SK-N-SH (cell line): ENCODE measurements around the gene OR9A4. TPM values are rescaled to one million over a fixed set of nuclear protein-coding genes. Genes with fewer than 3 reads are reported as not detected.

Experiments used
- CTCF ChIA-PET: fragments of 300-600, 350-600 bp; formaldehyde crosslinking; extraction: SDS; loops from one replicate; lab custom pipeline; 2021; lab: Yijun Ruan, JAX
- POLR2A ChIA-PET: fragments of 350-600 bp; sonication (Branson Sonifier 250); formaldehyde crosslinking; extraction: SDS; loops from one replicate; lab custom pipeline; 2020; ENCODE audit warnings: antibody characterized with exemption, inconsistent platforms; lab: Yijun Ruan, JAX
- DNase-seq: peaks from one replicate; pipeline ENCODE4 v3.0.0; 2012
- H2AFZ ChIP-seq: fragments of 200-600 bp; sonication (generic); 2 replicates; pipeline ENCODE4 v1.8.1; 2016; ENCODE audit warnings: antibody characterized with exemption, mild to moderate bottlenecking, low read depth
- H3F3A ChIP-seq: fragments of 200-600 bp; sonication (generic); replicated peaks from 2 replicates; pipeline ENCODE3; 2016; ENCODE audit warnings: antibody characterized with exemption, mild to moderate bottlenecking; ENCODE audit not compliant: insufficient read depth
- H3K27ac ChIP-seq, 2 experiments: fragments of 200-500 bp in 1 of 2; fragments of 200-600 bp in 1 of 2; sonication (Bioruptor generic) in 1 of 2; sonication (generic), shearing (Covaris generic) in 1 of 2; 2 replicates each; pipeline versions ENCODE4 v1.5.1 to v1.6.1; 2014 to 2016; ENCODE audit warnings: low read depth in 2 of 2, inconsistent platforms in 1 of 2, low read length in 1 of 2, mild to moderate bottlenecking in 1 of 2, mixed read lengths in 1 of 2
- H3K27me3 ChIP-seq: fragments of 200-600 bp; sonication (generic), shearing (Covaris generic); 2 replicates; pipeline ENCODE4 v1.6.1; 2016; ENCODE audit warnings: mixed run types; ENCODE audit not compliant: insufficient read depth
- H3K36me3 ChIP-seq, 2 experiments: fragments of 200-500 bp in 1 of 2; fragments of 200-600 bp in 1 of 2; sonication (Bioruptor generic) in 1 of 2; sonication (generic) in 1 of 2; replicated peaks in 1 of 2; 2 replicates each; pipeline versions ENCODE3 to v1.5.1; 2014 to 2016; ENCODE audit warnings: low read length in 1 of 2, mild to moderate bottlenecking in 1 of 2; ENCODE audit not compliant: insufficient read depth in 2 of 2, control insufficient read depth in 1 of 2
- H3K4me1 ChIP-seq, 2 experiments: fragments of 200-500 bp in 1 of 2; fragments of 200-600 bp in 1 of 2; sonication (Bioruptor generic) in 1 of 2; sonication (generic), shearing (Covaris generic) in 1 of 2; 2 replicates each; pipeline versions ENCODE4 v1.5.1 to v1.6.1; 2014 to 2016; ENCODE audit warnings: low read depth in 1 of 2, low read length in 1 of 2, mixed run types in 1 of 2; ENCODE audit not compliant: insufficient read depth in 2 of 2, control insufficient read depth in 1 of 2
- H3K4me2 ChIP-seq: fragments of 200-600 bp; sonication (generic), shearing (Covaris generic); 2 replicates; pipeline ENCODE4 v1.6.1; 2017; ENCODE audit warnings: mixed run types
- H3K4me3 ChIP-seq, 2 experiments: fragments of 200-500 bp in 1 of 2; fragments of 200-600 bp in 1 of 2; sonication (Bioruptor generic) in 1 of 2; sonication (generic), shearing (Covaris generic) in 1 of 2; 2 replicates each; pipeline versions ENCODE4 v1.5.1 to v1.8.1; 2014 to 2016; ENCODE audit warnings: low read depth in 2 of 2, inconsistent platforms in 1 of 2, low read length in 1 of 2, mild to moderate bottlenecking in 1 of 2, mixed read lengths in 1 of 2, moderate library complexity in 1 of 2
- H3K79me2 ChIP-seq: fragments of 200-600 bp; sonication (generic); 2 replicates; pipeline ENCODE4 v1.8.1; 2017; ENCODE audit warnings: mild to moderate bottlenecking; ENCODE audit not compliant: insufficient read depth
- H3K9ac ChIP-seq: fragments of 200-600 bp; sonication (generic); 2 replicates; pipeline ENCODE4 v1.6.1; 2017; ENCODE audit warnings: mixed run types
- H3K9me2 ChIP-seq: fragments of 200-600 bp; sonication (generic); 2 replicates; pipeline ENCODE4 v1.6.1; 2017; ENCODE audit warnings: mixed run types
- H3K9me3 ChIP-seq: fragments of 200-600 bp; sonication (generic); 2 replicates; pipeline ENCODE4 v1.6.1; 2017; ENCODE audit warnings: mixed run types, mild to moderate bottlenecking, moderate library complexity
- H4K20me1 ChIP-seq: fragments of 200-600 bp; sonication (generic); 2 replicates; pipeline ENCODE4 v1.6.1; 2017; ENCODE audit warnings: mild to moderate bottlenecking, mixed run types; ENCODE audit not compliant: insufficient read depth
- CHD2 ChIP-seq: fragments of 150-350 bp; IDR thresholded peaks from 2 replicates; pipeline ENCODE4 v1.6.1; 2018; ENCODE audit warnings: low read length; ENCODE audit not compliant: partially characterized antibody
- EP300 ChIP-seq, 2 experiments: IDR thresholded peaks; 2 replicates each; pipeline versions ENCODE4 v1.4.0 to v1.6.1; 2012; ENCODE audit warnings: borderline replicate concordance in 1 of 2, low read depth in 1 of 2, low read length in 1 of 2
- GABPA ChIP-seq: IDR thresholded peaks from 2 replicates; pipeline ENCODE4 v1.4.0; 2012; ENCODE audit warnings: low read depth, mild to moderate bottlenecking
- GATA2 ChIP-seq: sonication (generic); formaldehyde crosslinking; IDR thresholded peaks from 2 replicates; pipeline ENCODE4 v1.5.0; 2020; ENCODE audit warnings: mild to moderate bottlenecking, missing genetic modification reagents
- JUND ChIP-seq: IDR thresholded peaks from 2 replicates; pipeline ENCODE4 v1.4.0; 2012
- NRF1 ChIP-seq: IDR thresholded peaks from 2 replicates; pipeline ENCODE4 v1.6.1; 2012; ENCODE audit warnings: low read depth, mild to moderate bottlenecking, low read length
- PBX3 ChIP-seq: IDR thresholded peaks from 2 replicates; pipeline ENCODE4; 2012
- RAD21 ChIP-seq: IDR thresholded peaks from 2 replicates; pipeline ENCODE4 v1.6.1; 2012; ENCODE audit warnings: mild to moderate bottlenecking, low read length
- RFX5 ChIP-seq: IDR thresholded peaks from 2 replicates; pipeline ENCODE4 v1.6.1; 2012; ENCODE audit warnings: mild to moderate bottlenecking, improper control_type of control experiment, low read length
- SIN3A ChIP-seq: IDR thresholded peaks from 2 replicates; pipeline ENCODE4 v1.6.1; 2012; ENCODE audit warnings: low read depth, mild to moderate bottlenecking, low read length, moderate library complexity, borderline replicate concordance
- TAF1 ChIP-seq: IDR thresholded peaks from 2 replicates; pipeline ENCODE4 v1.6.1; 2012; ENCODE audit warnings: low read depth, mild to moderate bottlenecking, low read length, moderate library complexity, borderline replicate concordance
- TCF12 ChIP-seq: IDR thresholded peaks from 2 replicates; pipeline ENCODE4 v1.4.0; 2012
- TEAD4 ChIP-seq: IDR thresholded peaks from 2 replicates; pipeline ENCODE4 v1.4.0; 2012; ENCODE audit warnings: mild to moderate bottlenecking, borderline replicate concordance; ENCODE audit not compliant: insufficient read depth
- WGBS: methylation state at CpG from one replicate; pipeline ENCODE4 v1.1.6; 2017; ENCODE audit warnings: low lambda C conversion rate; 5-methylcytosine and 5-hydroxymethylcytosine counted together
- polyA plus RNA-seq, 3 experiments: library from polyadenylated mRNA; depleted of rRNA; stranded (reverse); fragments of >200 nt; gene quantifications; 2 replicates each; pipeline ENCODE4 v1.2.3, GENCODE V29; 2012
- TF ChIP-seq, protein P1 (sequence below): fragments of 150-350 bp; IDR thresholded peaks from 2 replicates; pipeline ENCODE4 v1.6.1; 2016; ENCODE audit warnings: mild to moderate bottlenecking, low read depth, low read length
- TF ChIP-seq, protein P2 (sequence below): IDR thresholded peaks from 2 replicates; pipeline ENCODE4 v1.6.1; 2012; ENCODE audit warnings: mild to moderate bottlenecking, low read depth, low read length, moderate library complexity
- TF ChIP-seq, protein P3 (sequence below): fragments of 150-350 bp; IDR thresholded peaks from 2 replicates; pipeline ENCODE4 v1.6.1; 2017; ENCODE audit warnings: antibody characterized with exemption, low read length, low read depth, borderline replicate concordance
- TF ChIP-seq, protein P4 (sequence below): IDR thresholded peaks from 2 replicates; pipeline ENCODE4 v1.4.0; 2012; ENCODE audit warnings: low read depth, borderline replicate concordance
- TF ChIP-seq, protein P5 (sequence below): IDR thresholded peaks from 2 replicates; pipeline ENCODE4 v1.4.0; 2012; ENCODE audit warnings: low read depth

The OR9A4 gene
- polyA plus RNA-seq, 1 of the 3 experiments (the other 2 are of a cell fraction), result not detected

DNA sequence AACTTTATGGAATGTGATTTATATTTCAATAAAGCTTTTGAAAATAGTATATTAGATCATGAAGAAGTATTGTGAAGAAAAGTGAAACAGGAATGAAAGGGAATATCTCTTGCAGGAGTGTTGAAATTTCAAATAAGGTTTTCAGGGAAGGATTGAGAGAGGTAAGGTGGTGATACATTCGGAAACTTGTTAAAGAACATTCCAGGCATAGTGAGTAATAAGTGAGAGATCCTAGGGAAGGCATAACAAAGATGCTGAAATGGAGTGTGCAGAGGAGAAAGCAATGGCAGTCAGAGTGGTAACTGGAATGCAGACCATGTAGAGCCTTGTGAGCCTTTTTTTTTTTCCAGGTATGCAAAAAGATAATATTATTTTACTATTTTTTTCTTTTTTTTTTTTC, 4.1 kb downstream of the OR9A4 start:
- Histone ChIP-seq H2AFZ (no peak overlapping the region), H3K27me3 (peaks cover 6% of the 10 kb centered on the region; the same call in 1 of the 2 replicates), H3K27ac (no peak overlapping the region), H4K20me1 (no peaks in the 10 kb centered on the region), H3K4me1 (no peaks in the 10 kb centered on the region), H3K9ac (no peak overlapping the region), H3F3A (no peaks in the 10 kb centered on the region), H3K9me3 (no peaks in the 10 kb centered on the region), H3K4me3 (no peak overlapping the region), H3K36me3 (no peaks in the 10 kb centered on the region), H3K4me2 (no peak overlapping the region), H3K79me2 (no peaks in the 10 kb centered on the region), H3K9me2 (no peaks in the 10 kb centered on the region)
- WGBS, result 0% methylated on average over 1 of the region's 1 CpG
- TF ChIP-seq RAD21 (no peak), SIN3A (no peak), TCF12 (no peak), GABPA (no peak), NRF1 (no peak), TAF1 (no peak), JUND (no peak), CHD2 (no peak), RFX5 (no peak), TEAD4 (no peak), EP300 (IDR thresholded peaks at IDR 0.05; ENCODE audit: borderline replicate concordance in 1 of 2, low read depth in 1 of 2, low read length in 1 of 2) (no peak), PBX3 (no peak), GATA2 (no peak)
- TF ChIP-seq, protein P1, sequence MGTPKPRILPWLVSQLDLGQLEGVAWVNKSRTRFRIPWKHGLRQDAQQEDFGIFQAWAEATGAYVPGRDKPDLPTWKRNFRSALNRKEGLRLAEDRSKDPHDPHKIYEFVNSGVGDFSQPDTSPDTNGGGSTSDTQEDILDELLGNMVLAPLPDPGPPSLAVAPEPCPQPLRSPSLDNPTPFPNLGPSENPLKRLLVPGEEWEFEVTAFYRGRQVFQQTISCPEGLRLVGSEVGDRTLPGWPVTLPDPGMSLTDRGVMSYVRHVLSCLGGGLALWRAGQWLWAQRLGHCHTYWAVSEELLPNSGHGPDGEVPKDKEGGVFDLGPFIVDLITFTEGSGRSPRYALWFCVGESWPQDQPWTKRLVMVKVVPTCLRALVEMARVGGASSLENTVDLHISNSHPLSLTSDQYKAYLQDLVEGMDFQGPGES, result no peak
- TF ChIP-seq, protein P2, sequence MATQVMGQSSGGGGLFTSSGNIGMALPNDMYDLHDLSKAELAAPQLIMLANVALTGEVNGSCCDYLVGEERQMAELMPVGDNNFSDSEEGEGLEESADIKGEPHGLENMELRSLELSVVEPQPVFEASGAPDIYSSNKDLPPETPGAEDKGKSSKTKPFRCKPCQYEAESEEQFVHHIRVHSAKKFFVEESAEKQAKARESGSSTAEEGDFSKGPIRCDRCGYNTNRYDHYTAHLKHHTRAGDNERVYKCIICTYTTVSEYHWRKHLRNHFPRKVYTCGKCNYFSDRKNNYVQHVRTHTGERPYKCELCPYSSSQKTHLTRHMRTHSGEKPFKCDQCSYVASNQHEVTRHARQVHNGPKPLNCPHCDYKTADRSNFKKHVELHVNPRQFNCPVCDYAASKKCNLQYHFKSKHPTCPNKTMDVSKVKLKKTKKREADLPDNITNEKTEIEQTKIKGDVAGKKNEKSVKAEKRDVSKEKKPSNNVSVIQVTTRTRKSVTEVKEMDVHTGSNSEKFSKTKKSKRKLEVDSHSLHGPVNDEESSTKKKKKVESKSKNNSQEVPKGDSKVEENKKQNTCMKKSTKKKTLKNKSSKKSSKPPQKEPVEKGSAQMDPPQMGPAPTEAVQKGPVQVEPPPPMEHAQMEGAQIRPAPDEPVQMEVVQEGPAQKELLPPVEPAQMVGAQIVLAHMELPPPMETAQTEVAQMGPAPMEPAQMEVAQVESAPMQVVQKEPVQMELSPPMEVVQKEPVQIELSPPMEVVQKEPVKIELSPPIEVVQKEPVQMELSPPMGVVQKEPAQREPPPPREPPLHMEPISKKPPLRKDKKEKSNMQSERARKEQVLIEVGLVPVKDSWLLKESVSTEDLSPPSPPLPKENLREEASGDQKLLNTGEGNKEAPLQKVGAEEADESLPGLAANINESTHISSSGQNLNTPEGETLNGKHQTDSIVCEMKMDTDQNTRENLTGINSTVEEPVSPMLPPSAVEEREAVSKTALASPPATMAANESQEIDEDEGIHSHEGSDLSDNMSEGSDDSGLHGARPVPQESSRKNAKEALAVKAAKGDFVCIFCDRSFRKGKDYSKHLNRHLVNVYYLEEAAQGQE, result no peak
- TF ChIP-seq, protein P3, sequence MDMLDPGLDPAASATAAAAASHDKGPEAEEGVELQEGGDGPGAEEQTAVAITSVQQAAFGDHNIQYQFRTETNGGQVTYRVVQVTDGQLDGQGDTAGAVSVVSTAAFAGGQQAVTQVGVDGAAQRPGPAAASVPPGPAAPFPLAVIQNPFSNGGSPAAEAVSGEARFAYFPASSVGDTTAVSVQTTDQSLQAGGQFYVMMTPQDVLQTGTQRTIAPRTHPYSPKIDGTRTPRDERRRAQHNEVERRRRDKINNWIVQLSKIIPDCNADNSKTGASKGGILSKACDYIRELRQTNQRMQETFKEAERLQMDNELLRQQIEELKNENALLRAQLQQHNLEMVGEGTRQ, result no peak
- TF ChIP-seq, protein P4, sequence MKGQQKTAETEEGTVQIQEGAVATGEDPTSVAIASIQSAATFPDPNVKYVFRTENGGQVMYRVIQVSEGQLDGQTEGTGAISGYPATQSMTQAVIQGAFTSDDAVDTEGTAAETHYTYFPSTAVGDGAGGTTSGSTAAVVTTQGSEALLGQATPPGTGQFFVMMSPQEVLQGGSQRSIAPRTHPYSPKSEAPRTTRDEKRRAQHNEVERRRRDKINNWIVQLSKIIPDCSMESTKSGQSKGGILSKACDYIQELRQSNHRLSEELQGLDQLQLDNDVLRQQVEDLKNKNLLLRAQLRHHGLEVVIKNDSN, result no peak
- TF ChIP-seq, protein P5, sequence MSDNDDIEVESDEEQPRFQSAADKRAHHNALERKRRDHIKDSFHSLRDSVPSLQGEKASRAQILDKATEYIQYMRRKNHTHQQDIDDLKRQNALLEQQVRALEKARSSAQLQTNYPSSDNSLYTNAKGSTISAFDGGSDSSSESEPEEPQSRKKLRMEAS, result no peak
- POLR2A ChIA-PET, result no interaction called here
- no peak for DNase-seq
- CTCF ChIA-PET, result no interaction called here
